CD4-positive, alpha-beta T cell (primary cell): Measurements from ENCODE around the gene ROR1. TPM values are rescaled to one million over a fixed set of nuclear protein-coding genes. Genes with fewer than 3 reads are reported as not detected.

Source experiments
- ATAC-seq: fragments of 200-7000 bp; cut with Tn5 transposase; one replicate; pipeline ENCODE4 v1.10.0; 2022; ENCODE audit warnings: mild to moderate bottlenecking; ENCODE audit not compliant: poor library complexity
- CTCF ChIA-PET: fragments of 350-600 bp; sonication (Branson Sonifier 250); formaldehyde crosslinking; loops from one replicate; lab custom pipeline; 2021; ENCODE audit warnings: antibody characterized with exemption, inconsistent platforms; lab: Charles Lee
- POLR2A ChIA-PET: fragments of 350-600 bp; sonication (Branson Sonifier 250); formaldehyde crosslinking; loops from one replicate; lab custom pipeline; 2021; ENCODE audit warnings: antibody characterized with exemption, inconsistent platforms; lab: Charles Lee
- DNase-seq, 14 experiments: peaks; one replicate each; pipeline ENCODE4 v3.0.0-alpha.2; 2013 to 2020; ENCODE audit warnings: mixed read lengths in 2 of 14
- H3K27ac ChIP-seq, 2 donors: one replicate each; pipeline versions ENCODE4 v1.5.1 to v1.7.0; 2013; ENCODE audit warnings: low read length in 2 of 2, low read depth in 1 of 2, mild to moderate bottlenecking in 1 of 2
- H3K27me3 ChIP-seq, 2 experiments: 1 replicate in 1 of 2; 2 replicates in 1 of 2; pipeline versions ENCODE4 v1.6.1 to v1.7.0; 2013; ENCODE audit warnings: low read length in 2 of 2, control low read depth in 1 of 2, mild to moderate bottlenecking in 1 of 2, moderate library complexity in 1 of 2; ENCODE audit not compliant: insufficient read depth in 2 of 2, control insufficient read depth in 1 of 2
- H3K36me3 ChIP-seq: one replicate; pipeline ENCODE4 v1.6.1; 2013; ENCODE audit warnings: low read length, control low read depth; ENCODE audit not compliant: insufficient read depth
- H3K4me1 ChIP-seq: one replicate; pipeline ENCODE4 v1.6.1; 2013; ENCODE audit warnings: low read length, control low read depth; ENCODE audit not compliant: insufficient read depth
- H3K4me3 ChIP-seq: one replicate; pipeline ENCODE4 v1.5.1; 2013; ENCODE audit warnings: mild to moderate bottlenecking, low read length, moderate library complexity
- H3K9me3 ChIP-seq, 2 experiments: 1 replicate in 1 of 2; 2 replicates in 1 of 2; pipeline versions ENCODE4 v1.6.1 to v1.7.0; 2013; ENCODE audit warnings: low read length in 2 of 2, mild to moderate bottlenecking in 2 of 2, control low read depth in 1 of 2, moderate library complexity in 1 of 2; ENCODE audit not compliant: control insufficient read depth in 1 of 2, insufficient read depth in 1 of 2
- H3K27ac Mint-ChIP-seq: one replicate; pipeline ENCODE4 v1.8.0; 2020; ENCODE audit warnings: mixed read lengths
- H3K27me3 Mint-ChIP-seq: one replicate; pipeline ENCODE4 v1.8.0; 2021; ENCODE audit warnings: mixed read lengths
- H3K36me3 Mint-ChIP-seq: one replicate; pipeline ENCODE4 v1.8.0; 2021; ENCODE audit warnings: low read depth, mixed read lengths
- H3K4me1 Mint-ChIP-seq: one replicate; pipeline ENCODE4 v1.8.0; 2021; ENCODE audit warnings: low read depth, mixed read lengths
- H3K4me3 Mint-ChIP-seq: one replicate; pipeline ENCODE4 v1.8.0; 2020; ENCODE audit warnings: mild to moderate bottlenecking, mixed read lengths
- H3K9me3 Mint-ChIP-seq: one replicate; pipeline ENCODE4 v1.8.0; 2020; ENCODE audit warnings: mixed read lengths
- CTCF ChIP-seq: fragments of 200-600 bp; IDR thresholded peaks from one replicate; pipeline ENCODE4 v1.8.0; 2022; ENCODE audit warnings: antibody characterized with exemption, mild to moderate bottlenecking
- intact Hi-C, 2 experiments: fragments of 100-400 bp; cut with DNase I in 1 of 2; cut with micrococcal nuclease in 1 of 2; formaldehyde crosslinking; loops; one replicate each; pipeline versions ENCODE4 v1.15.1 to v1.9.0; 2023 to 2025; cut with DNase I, micrococcal nuclease
- total RNA-seq, 174 experiments: library from RNA in 2 of 174; stranded (reverse) in 2 of 174; gene quantifications; one replicate each; pipeline ENCODE4 v1.2.3 and lab custom pipeline; 2021 to 2026

ROR1 gene
- total RNA-seq, 2 experiments from 2014 or later, result not detected

GRCh38 chr1:63921802-63922201, 148.0 kb downstream of the ROR1 start:
- H3K27ac ChIP-seq, result no peak overlapping the region
- H3K4me1 ChIP-seq, result no peaks in the 10 kb centered on the region
- POLR2A ChIA-PET, result no interaction called here
- intact Hi-C loops, result no loop called here
- Mint-ChIP-seq H3K4me1 (no peaks in the 10 kb centered on the region), H3K27ac (no peak overlapping the region), H3K4me3 (no peak overlapping the region), H3K9me3 (no peaks in the 10 kb centered on the region), H3K36me3 (no peaks in the 10 kb centered on the region), H3K27me3 (no peaks in the 10 kb centered on the region)
- no peak for TF ChIP-seq CTCF
- ATAC-seq (no peak), DNase-seq (no peak)
- no peak overlapping the region for H3K4me3 ChIP-seq
- CTCF ChIA-PET, result no interaction called here
- no peaks in the 10 kb centered on the region for H3K9me3 ChIP-seq
- H3K36me3 ChIP-seq, result no peaks in the 10 kb centered on the region
- no peaks in the 10 kb centered on the region for H3K27me3 ChIP-seq

GRCh38 chr1:63922848-63923247, 149.0 kb downstream of the ROR1 start:
- no peaks in the 10 kb centered on the region for H3K27me3 ChIP-seq
- H3K36me3 ChIP-seq, result no peaks in the 10 kb centered on the region
- Mint-ChIP-seq H3K4me3 (no peak overlapping the region), H3K36me3 (no peaks in the 10 kb centered on the region), H3K27ac (no peak overlapping the region), H3K4me1 (no peaks in the 10 kb centered on the region), H3K9me3 (no peaks in the 10 kb centered on the region), H3K27me3 (no peaks in the 10 kb centered on the region)
- ATAC-seq (no peak), DNase-seq (no peak)
- no peaks in the 10 kb centered on the region for H3K9me3 ChIP-seq
- ChIA-PET CTCF (no interaction called here), POLR2A (no interaction called here)
- intact Hi-C loops, result no loop called here
- no peaks in the 10 kb centered on the region for H3K4me1 ChIP-seq
- H3K4me3 ChIP-seq, result no peak overlapping the region
- TF ChIP-seq CTCF, result no peak
- H3K27ac ChIP-seq, result no peak overlapping the region

GRCh38 chr1:63923302-63923701, 149.5 kb downstream of the ROR1 start:
- no peak overlapping the region for H3K4me3 Mint-ChIP-seq
- no peak overlapping the region for H3K27ac Mint-ChIP-seq
- H3K4me3 ChIP-seq, result no peak overlapping the region
- H3K4me1 Mint-ChIP-seq, result no peaks in the 10 kb centered on the region
- POLR2A ChIA-PET, result no interaction called here
- ATAC-seq, result no peak
- intact Hi-C loops, result no loop called here
- no peak for TF ChIP-seq CTCF
- no peaks in the 10 kb centered on the region for H3K27me3 Mint-ChIP-seq
- no peaks in the 10 kb centered on the region for H3K4me1 ChIP-seq
- DNase-seq, result no peak
- CTCF ChIA-PET, result no interaction called here
- H3K9me3 ChIP-seq, result no peaks in the 10 kb centered on the region
- H3K27ac ChIP-seq, result no peak overlapping the region
- H3K27me3 ChIP-seq, result no peaks in the 10 kb centered on the region
- no peaks in the 10 kb centered on the region for H3K36me3 Mint-ChIP-seq
- H3K9me3 Mint-ChIP-seq, result no peaks in the 10 kb centered on the region
- H3K36me3 ChIP-seq, result no peaks in the 10 kb centered on the region
